ENCODE results near the gene SMIM34.
"Not testable (repeated sequence)": the region's sequence is repeated elsewhere in the genome, so short reads cannot be mapped to it uniquely, and the experiment has no call there.

Gene SMIM34

GRCh38 chr21:34374940-34375618 lies 48.7 kb downstream of the SMIM34 start, which contains the start of gene SMIM11:
Gene SMIM11 (plus strand): TSS chr21:34375507. CDS start chr21:34379505, 3,998 bp downstream.
- DNase-seq (ENCODE audit: insufficient read length, low spot score); FAIRE-seq: not testable (repeated sequence)

- not testable (repeated sequence) for DNase-seq (ENCODE audit: insufficient read length, low spot score); FAIRE-seq
These were observed 49.3 kb downstream of the SMIM34 start for GRCh38 chr21:34374462-34374861.

GRCh38 chr21:34372321-34372720 lies 51.4 kb downstream of the SMIM34 start:
- DNase-seq (ENCODE audit: insufficient read length, low spot score) = no peak
- no peak for FAIRE-seq
- TF ChIP-seq CTCF (IDR thresholded peaks at IDR 0.05; ENCODE audit: insufficient read depth, missing control alignments) = no peak

GRCh38 chr21:34369741-34370140 lies 54.0 kb downstream of the SMIM34 start:
- no peak for FAIRE-seq
- TF ChIP-seq CTCF (IDR thresholded peaks at IDR 0.05; ENCODE audit: insufficient read depth, missing control alignments) = no peak
- no peak for DNase-seq (ENCODE audit: insufficient read length, low spot score)

Data from D721Med (cell line).